Measurements from ENCODE around the gene UBA3.

- TF ChIP-seq, protein P1, sequence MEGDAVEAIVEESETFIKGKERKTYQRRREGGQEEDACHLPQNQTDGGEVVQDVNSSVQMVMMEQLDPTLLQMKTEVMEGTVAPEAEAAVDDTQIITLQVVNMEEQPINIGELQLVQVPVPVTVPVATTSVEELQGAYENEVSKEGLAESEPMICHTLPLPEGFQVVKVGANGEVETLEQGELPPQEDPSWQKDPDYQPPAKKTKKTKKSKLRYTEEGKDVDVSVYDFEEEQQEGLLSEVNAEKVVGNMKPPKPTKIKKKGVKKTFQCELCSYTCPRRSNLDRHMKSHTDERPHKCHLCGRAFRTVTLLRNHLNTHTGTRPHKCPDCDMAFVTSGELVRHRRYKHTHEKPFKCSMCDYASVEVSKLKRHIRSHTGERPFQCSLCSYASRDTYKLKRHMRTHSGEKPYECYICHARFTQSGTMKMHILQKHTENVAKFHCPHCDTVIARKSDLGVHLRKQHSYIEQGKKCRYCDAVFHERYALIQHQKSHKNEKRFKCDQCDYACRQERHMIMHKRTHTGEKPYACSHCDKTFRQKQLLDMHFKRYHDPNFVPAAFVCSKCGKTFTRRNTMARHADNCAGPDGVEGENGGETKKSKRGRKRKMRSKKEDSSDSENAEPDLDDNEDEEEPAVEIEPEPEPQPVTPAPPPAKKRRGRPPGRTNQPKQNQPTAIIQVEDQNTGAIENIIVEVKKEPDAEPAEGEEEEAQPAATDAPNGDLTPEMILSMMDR (IDR thresholded peaks at IDR 0.05), result no peak
- no peak for TF ChIP-seq ZFX (IDR thresholded peaks at IDR 0.05; ENCODE audit: borderline replicate concordance)
Observed at GRCh38 chr3:69032737-69033136, 47.4 kb downstream of the UBA3 start.
